ENCODE results near the gene CYBRD1.

DNA sequence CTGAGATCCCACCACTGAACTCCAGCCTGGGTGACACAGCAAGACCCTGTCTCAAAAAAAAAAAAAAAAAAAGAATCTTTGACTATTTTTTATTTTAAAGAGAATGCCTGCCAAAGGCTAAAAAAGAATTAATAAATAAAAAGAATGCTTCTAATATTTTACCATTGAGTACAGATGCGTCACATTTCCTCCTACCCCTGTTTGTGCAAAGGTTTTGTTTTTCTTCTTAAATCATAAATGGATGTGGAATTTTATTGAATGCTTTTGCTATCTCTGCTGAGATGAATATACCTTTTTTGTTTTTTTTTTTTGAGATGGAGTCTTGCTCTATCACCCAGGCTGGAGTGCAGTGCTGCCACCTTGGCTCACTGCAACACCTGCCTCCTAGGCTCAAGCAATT is 22.8 kb downstream of the CYBRD1 start:
- TF ChIP-seq, protein P1, sequence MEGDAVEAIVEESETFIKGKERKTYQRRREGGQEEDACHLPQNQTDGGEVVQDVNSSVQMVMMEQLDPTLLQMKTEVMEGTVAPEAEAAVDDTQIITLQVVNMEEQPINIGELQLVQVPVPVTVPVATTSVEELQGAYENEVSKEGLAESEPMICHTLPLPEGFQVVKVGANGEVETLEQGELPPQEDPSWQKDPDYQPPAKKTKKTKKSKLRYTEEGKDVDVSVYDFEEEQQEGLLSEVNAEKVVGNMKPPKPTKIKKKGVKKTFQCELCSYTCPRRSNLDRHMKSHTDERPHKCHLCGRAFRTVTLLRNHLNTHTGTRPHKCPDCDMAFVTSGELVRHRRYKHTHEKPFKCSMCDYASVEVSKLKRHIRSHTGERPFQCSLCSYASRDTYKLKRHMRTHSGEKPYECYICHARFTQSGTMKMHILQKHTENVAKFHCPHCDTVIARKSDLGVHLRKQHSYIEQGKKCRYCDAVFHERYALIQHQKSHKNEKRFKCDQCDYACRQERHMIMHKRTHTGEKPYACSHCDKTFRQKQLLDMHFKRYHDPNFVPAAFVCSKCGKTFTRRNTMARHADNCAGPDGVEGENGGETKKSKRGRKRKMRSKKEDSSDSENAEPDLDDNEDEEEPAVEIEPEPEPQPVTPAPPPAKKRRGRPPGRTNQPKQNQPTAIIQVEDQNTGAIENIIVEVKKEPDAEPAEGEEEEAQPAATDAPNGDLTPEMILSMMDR (IDR thresholded peaks at IDR 0.05; ENCODE audit: poor library complexity) = no peak
- TF ChIP-seq EZH2 (IDR thresholded peaks at IDR 0.05; ENCODE audit: borderline replicate concordance) (no peak), EZH2phosphoT487 (IDR thresholded peaks at IDR 0.05; ENCODE audit: low read depth, severe bottlenecking, unreplicated experiment) (no peak)

Data from hepatocyte (in vitro differentiated cells).